Astrocyte of the cerebellum (primary cell): Measurements from ENCODE around the gene GNL3.

ENCODE experiments used
- DNase-seq: peaks from one replicate; pipeline ENCODE4 v3.0.0-alpha.2; 2011; ENCODE audit warnings: low read depth
- H3K4me3 ChIP-seq: 2 replicates; pipeline ENCODE4 v1.5.1; 2011; ENCODE audit warnings: mild to moderate bottlenecking, low read depth, low read length, moderate library complexity
- in situ Hi-C: cut with HindIII; loops from 2 replicates; pipeline ENCODE4 v1.10.0; 2017; ENCODE audit warnings: low sequenced_read_pairs
- TF ChIP-seq, protein P1 (sequence below): IDR thresholded peaks from 2 replicates; pipeline ENCODE4 v1.5.1; 2012; ENCODE audit warnings: low read length, low read depth, moderate library complexity, mild to moderate bottlenecking; ENCODE audit errors: missing control alignments

The GNL3 gene

DNA sequence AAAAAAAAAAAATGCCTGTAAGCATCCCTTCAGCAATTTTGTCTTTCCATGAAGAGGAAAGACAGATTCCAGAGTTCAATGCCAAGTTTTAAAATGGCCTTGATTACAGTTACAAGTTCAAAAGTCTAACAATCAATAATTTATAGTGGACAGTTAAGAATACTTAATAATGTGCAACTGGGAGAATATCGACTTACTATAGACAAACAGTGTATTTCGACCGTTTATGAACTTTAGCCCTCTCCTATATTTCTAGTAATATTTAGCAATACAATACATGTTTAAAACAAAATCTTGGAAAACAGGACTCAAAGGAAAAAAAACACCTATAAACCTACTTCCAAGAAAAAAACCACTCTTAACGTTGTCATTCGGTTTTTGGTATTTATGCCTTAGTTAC is 1.6 kb upstream of the GNL3 start:
- in situ Hi-C loops, result no loop called here
- TF ChIP-seq, protein P1, sequence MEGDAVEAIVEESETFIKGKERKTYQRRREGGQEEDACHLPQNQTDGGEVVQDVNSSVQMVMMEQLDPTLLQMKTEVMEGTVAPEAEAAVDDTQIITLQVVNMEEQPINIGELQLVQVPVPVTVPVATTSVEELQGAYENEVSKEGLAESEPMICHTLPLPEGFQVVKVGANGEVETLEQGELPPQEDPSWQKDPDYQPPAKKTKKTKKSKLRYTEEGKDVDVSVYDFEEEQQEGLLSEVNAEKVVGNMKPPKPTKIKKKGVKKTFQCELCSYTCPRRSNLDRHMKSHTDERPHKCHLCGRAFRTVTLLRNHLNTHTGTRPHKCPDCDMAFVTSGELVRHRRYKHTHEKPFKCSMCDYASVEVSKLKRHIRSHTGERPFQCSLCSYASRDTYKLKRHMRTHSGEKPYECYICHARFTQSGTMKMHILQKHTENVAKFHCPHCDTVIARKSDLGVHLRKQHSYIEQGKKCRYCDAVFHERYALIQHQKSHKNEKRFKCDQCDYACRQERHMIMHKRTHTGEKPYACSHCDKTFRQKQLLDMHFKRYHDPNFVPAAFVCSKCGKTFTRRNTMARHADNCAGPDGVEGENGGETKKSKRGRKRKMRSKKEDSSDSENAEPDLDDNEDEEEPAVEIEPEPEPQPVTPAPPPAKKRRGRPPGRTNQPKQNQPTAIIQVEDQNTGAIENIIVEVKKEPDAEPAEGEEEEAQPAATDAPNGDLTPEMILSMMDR, result no peak
- no peak for DNase-seq
- H3K4me3 ChIP-seq, result no peak overlapping the region

DNA sequence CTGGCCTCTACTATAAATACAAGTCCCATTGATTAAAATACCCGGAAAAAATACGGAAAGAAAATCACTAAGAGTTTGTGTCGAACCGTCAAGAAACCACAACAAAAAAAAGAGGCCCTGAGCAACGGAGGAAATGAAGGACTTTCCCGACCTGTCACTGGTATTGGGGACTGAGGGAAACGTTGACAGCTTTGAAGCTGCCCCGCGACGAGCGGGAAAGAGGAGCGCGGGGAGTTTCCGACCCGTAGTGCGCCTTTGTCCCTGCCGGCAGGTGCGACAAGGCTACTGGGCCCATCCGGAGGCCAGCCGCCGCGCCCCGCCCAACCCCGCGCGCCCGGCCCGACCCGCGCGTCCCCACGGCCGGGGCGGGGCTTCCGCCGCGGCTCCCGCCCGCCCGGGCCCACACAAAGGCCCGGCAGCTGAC is 535 bp upstream of the GNL3 start:
- TF ChIP-seq, protein P1, result no peak
- H3K4me3 ChIP-seq, result peak overlapping the region; percentile 69
- in situ Hi-C loops, result no loop called here
- DNase-seq, result no peak

DNA sequence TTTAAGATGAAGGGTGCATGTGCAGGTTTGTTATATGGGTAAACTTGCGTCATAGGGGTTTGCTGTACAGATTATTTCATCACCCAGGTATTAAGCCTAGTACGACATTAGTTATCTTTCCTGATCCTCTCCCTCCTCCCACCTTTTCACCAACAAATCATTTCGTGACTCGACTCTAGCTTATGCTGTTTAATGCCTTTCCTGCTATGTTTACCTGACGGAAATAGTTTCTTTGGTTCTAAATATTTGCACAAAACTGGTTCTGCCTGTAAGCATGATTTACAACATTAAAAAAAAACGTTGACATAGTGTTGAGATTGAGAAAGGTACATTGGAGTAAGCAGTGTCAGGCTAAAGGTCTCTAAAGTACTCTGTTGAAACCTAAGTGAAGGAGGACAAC is 2.4 kb downstream of the GNL3 start:
- no peak overlapping the region for H3K4me3 ChIP-seq
- TF ChIP-seq, protein P1, result no peak
- in situ Hi-C loops, result no loop called here
- DNase-seq, result no peak

DNA sequence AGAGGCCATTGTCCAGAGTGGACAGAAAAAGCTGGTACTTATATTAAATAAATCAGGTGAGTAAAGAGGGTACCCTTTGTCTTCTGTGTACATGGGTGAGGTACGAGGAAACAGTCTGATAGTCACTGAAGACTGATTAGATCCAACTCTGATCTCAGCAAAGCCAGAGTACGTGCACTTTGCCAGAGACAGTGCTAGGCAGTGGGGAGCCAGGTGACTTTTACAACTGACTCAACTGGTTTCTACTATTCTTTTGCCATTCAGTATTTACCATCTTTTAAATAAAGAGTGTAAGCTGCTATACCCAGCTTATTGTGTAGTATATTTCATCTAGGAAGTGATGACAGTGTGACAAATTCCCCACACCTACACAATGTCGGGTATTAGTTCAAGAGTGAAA is 3.3 kb downstream of the GNL3 start:
- DNase-seq, result no peak
- no peak overlapping the region for H3K4me3 ChIP-seq
- TF ChIP-seq, protein P1, result no peak
- in situ Hi-C loops, result no loop called here

DNA sequence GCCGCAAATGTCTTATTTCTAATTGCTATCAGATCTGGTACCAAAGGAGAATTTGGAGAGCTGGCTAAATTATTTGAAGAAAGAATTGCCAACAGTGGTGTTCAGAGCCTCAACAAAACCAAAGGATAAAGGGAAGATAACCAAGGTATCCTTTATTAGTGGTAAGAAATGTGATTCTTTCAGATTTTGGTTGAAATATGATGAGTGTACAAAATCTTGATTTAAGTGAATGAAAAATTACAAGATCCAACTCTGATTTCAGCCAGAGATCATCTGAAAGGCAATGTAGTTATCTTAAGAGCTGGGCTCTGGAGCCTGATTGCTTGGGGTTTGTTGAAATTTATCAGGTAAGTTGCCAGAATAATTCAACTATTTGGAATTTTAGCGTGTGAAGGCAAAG is 4.7 kb downstream of the GNL3 start:
- no peak overlapping the region for H3K4me3 ChIP-seq
- TF ChIP-seq, protein P1, result no peak
- in situ Hi-C loops, result no loop called here
- DNase-seq, result no peak

DNA sequence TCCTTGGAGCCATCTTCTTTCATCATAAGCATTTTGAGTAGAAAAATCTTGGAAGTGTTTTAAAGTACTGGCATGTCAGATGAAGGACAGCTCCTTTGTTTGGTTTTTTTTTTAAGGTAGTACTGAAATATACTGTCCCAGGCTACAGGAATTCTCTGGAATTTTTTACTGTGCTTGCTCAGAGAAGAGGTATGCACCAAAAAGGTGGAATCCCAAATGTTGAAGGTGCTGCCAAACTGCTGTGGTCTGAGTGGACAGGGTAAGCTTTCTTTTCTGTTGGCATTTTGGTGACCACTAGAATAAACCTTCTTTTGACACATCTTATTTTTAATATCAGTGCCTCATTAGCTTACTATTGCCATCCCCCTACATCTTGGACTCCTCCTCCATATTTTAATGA is 7.2 kb downstream of the GNL3 start:
- in situ Hi-C loops, result no loop called here
- no peak overlapping the region for H3K4me3 ChIP-seq
- DNase-seq, result no peak
- TF ChIP-seq, protein P1, result no peak
